ENCODE data around the gene LLGL1.

DNA sequence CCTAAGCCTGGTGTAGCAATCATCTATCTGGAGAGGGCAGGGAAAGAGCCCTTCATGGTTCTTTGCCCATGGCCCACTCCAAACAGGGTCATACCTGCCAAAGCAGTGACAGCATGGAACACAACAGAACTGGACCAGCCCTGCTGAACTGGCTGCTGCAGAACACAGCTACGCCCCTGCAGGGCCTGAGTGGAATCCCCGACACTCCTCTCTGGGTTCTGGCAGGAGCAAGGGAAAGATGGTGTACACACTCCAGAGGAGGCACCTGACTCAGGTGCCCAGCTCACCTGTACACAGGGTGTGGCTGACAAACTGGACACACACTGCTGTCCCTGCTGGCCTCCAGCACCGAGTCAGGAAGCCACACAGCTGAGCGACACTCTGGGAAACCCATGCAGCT, 54.8 kb downstream of the LLGL1 start:
- TF ChIP-seq, protein P1, sequence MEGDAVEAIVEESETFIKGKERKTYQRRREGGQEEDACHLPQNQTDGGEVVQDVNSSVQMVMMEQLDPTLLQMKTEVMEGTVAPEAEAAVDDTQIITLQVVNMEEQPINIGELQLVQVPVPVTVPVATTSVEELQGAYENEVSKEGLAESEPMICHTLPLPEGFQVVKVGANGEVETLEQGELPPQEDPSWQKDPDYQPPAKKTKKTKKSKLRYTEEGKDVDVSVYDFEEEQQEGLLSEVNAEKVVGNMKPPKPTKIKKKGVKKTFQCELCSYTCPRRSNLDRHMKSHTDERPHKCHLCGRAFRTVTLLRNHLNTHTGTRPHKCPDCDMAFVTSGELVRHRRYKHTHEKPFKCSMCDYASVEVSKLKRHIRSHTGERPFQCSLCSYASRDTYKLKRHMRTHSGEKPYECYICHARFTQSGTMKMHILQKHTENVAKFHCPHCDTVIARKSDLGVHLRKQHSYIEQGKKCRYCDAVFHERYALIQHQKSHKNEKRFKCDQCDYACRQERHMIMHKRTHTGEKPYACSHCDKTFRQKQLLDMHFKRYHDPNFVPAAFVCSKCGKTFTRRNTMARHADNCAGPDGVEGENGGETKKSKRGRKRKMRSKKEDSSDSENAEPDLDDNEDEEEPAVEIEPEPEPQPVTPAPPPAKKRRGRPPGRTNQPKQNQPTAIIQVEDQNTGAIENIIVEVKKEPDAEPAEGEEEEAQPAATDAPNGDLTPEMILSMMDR (conservative IDR thresholded peaks at IDR 0.05): no peak
- TF ChIP-seq EZH2 (IDR thresholded peaks at IDR 0.05; ENCODE audit: low read depth): no peak

Data from PC-9 (cell line).